Measurements from ENCODE around the gene DPYSL5. TPM values are rescaled to one million over a fixed set of nuclear protein-coding genes. Genes with fewer than 3 reads are reported as not detected.

Gene DPYSL5
- total and polyA plus RNA-seq, 2 donors (not counting 3 experiments of a cell fraction or from before 2014, with no cell fraction given), result not detected

DNA sequence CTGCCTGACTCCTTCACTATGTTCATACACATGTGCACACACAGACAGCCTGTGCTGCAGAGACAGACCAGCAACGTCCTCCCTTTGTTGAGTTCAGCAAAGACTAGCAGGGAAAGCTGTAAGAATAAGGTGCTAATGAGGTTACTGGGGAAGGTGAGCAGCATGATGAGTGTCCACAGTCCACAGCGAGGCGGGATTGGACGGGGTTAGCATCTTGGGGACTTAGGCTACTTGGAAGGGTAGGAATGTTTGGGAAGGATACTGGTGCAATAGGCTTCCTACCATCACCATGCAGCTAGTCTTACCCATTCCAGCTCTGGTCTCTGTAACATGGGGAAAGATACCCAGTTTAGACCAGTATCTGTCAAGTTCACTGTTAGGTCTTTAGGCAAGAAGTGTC lies 41.9 kb downstream of the DPYSL5 start:
- H3K79me2 ChIP-seq (ENCODE audit: control insufficient read depth, insufficient read depth, low read length), result no peaks in the 10 kb centered on the region
- H3K4me1 ChIP-seq (ENCODE audit: control insufficient read depth, extremely low read depth, insufficient read depth, low read length), result no peaks in the 10 kb centered on the region
- no peak for DNase-seq (ENCODE audit: low read depth, low spot score)
- H3K9ac ChIP-seq (replicated peaks; ENCODE audit: extremely low read depth, insufficient read depth, low read length), result no peak overlapping the region
- no peak overlapping the region for H3K4me2 ChIP-seq (ENCODE audit: insufficient read depth, low read length)
- no peak for TF ChIP-seq EZH2 (IDR thresholded peaks at IDR 0.05; ENCODE audit: borderline replicate concordance, low read depth, low read length, severe bottlenecking)
- no peak for TF ChIP-seq POLR2AphosphoS5 (IDR thresholded peaks at IDR 0.05; ENCODE audit: insufficient read depth, low read depth, low read length)
- TF ChIP-seq MAX (IDR thresholded peaks at IDR 0.05; ENCODE audit: insufficient read depth, insufficient read length), result no peak
- TF ChIP-seq MYC (IDR thresholded peaks at IDR 0.05; ENCODE audit: low read depth, low read length), result no peak
- no peak for TF ChIP-seq POLR2A (IDR thresholded peaks at IDR 0.05; ENCODE audit: low read depth, low read length)
- TF ChIP-seq FOS (IDR thresholded peaks at IDR 0.05; ENCODE audit: borderline replicate concordance, insufficient read depth, low read length), result no peak
- TF ChIP-seq, protein P1, sequence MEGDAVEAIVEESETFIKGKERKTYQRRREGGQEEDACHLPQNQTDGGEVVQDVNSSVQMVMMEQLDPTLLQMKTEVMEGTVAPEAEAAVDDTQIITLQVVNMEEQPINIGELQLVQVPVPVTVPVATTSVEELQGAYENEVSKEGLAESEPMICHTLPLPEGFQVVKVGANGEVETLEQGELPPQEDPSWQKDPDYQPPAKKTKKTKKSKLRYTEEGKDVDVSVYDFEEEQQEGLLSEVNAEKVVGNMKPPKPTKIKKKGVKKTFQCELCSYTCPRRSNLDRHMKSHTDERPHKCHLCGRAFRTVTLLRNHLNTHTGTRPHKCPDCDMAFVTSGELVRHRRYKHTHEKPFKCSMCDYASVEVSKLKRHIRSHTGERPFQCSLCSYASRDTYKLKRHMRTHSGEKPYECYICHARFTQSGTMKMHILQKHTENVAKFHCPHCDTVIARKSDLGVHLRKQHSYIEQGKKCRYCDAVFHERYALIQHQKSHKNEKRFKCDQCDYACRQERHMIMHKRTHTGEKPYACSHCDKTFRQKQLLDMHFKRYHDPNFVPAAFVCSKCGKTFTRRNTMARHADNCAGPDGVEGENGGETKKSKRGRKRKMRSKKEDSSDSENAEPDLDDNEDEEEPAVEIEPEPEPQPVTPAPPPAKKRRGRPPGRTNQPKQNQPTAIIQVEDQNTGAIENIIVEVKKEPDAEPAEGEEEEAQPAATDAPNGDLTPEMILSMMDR (IDR thresholded peaks at IDR 0.05; ENCODE audit: extremely low read depth in 1 of 2, insufficient read depth in 1 of 2, low read depth in 1 of 2, low read length in 2 of 2), result no peak
- no peak for TF ChIP-seq GATA2 (IDR thresholded peaks at IDR 0.05; ENCODE audit: insufficient read depth, insufficient read length, low read depth, low read length)
- TF ChIP-seq JUN (IDR thresholded peaks at IDR 0.05; ENCODE audit: borderline replicate concordance, insufficient read depth, insufficient read length, low read depth), result no peak
- no peaks in the 10 kb centered on the region for H4K20me1 ChIP-seq (replicated peaks; ENCODE audit: control insufficient read depth, extremely low read depth, insufficient read depth, low read length)
- CTCF ChIA-PET, result no interaction called here
- intact Hi-C loops (cut with micrococcal nuclease) (no loop called here), dilution Hi-C loops (cut with MboI; ENCODE audit: extremely low pct_ligation_motif_present, low sequenced_read_pairs) (no loop called here)
- H3K4me3 ChIP-seq (replicated peaks in 1 of 3; ENCODE audit: insufficient read depth in 1 of 3, low read depth in 1 of 3, low read length in 3 of 3), result no peak overlapping the region
- H3K36me3 ChIP-seq (ENCODE audit: control insufficient read depth in 2 of 2, extremely low read depth in 1 of 2, insufficient read depth in 2 of 2, low read length in 2 of 2), result no peaks in the 10 kb centered on the region
- POLR2A ChIA-PET, result no interaction called here
- no peak for FAIRE-seq
- BruUV-seq (replicated peaks), result no TSS peak
- H3K27ac ChIP-seq (ENCODE audit: insufficient read depth, low read depth, low read length), result no peak overlapping the region
- H3K9me1 ChIP-seq (replicated peaks; ENCODE audit: control insufficient read depth, extremely low read depth, insufficient read depth, low read length), result no peaks in the 10 kb centered on the region
- peaks cover 6 to 8% of the 10 kb centered on the region in 2 experiments for H3K27me3 ChIP-seq (ENCODE audit: control insufficient read depth in 2 of 2, insufficient read depth in 2 of 2, low read length in 2 of 2)
- H3K9me3 ChIP-seq (replicated peaks; ENCODE audit: control insufficient read depth, insufficient read depth, low read length), result no peaks in the 10 kb centered on the region
- no peak overlapping the region for H2AFZ ChIP-seq (ENCODE audit: low read depth, low read length)
